Heart left ventricle (tissue), 16 donors: ENCODE results near the gene KCTD21. TPM values are rescaled to one million over a fixed set of nuclear protein-coding genes. Genes with fewer than 3 reads are reported as not detected.
"Not testable (repeated sequence)": the region's sequence is repeated elsewhere in the genome, so short reads cannot be mapped to it uniquely, and the experiment has no call there.

ENCODE experiments used
- ATAC-seq, 4 donors: fragments of 200-7000 bp; cut with Tn5 transposase; one replicate each; pipeline ENCODE4 v1.9.1; 2020 to 2022; ENCODE audit warnings: moderate library complexity in 4 of 4, mild to moderate bottlenecking in 3 of 4, moderate number of reproducible peaks in 1 of 4
- DNase-seq, 5 donors: peaks; one replicate each; pipeline ENCODE4 v3.0.0-alpha.2; 2020
- H3K27ac ChIP-seq, 12 donors: fragments of 200-600 bp; sonication (generic) in 4 of 12; one replicate each; pipeline versions ENCODE4 v1.5.0 to v1.8.0; 2016 to 2022; ENCODE audit warnings: mild to moderate bottlenecking in 2 of 12
- H3K27me3 ChIP-seq, 9 donors: fragments of 200-600 bp; sonication (generic) in 2 of 9; one replicate each; pipeline versions ENCODE4 v1.5.1 to v1.8.0; 2016 to 2022; ENCODE audit warnings: mild to moderate bottlenecking in 3 of 9
- H3K36me3 ChIP-seq, 9 donors: fragments of 200-600 bp; sonication (generic) in 2 of 9; one replicate each; pipeline versions ENCODE4 v1.5.0 to v1.8.0; 2018 to 2022; ENCODE audit warnings: mild to moderate bottlenecking in 2 of 9
- H3K4me1 ChIP-seq, 12 donors: fragments of 200-600 bp; sonication (generic) in 4 of 12; one replicate each; pipeline versions ENCODE4 v1.5.0 to v1.8.0; 2016 to 2022; ENCODE audit warnings: mild to moderate bottlenecking in 3 of 12
- H3K4me3 ChIP-seq, 12 donors: fragments of 200-600 bp; sonication (generic) in 4 of 12; one replicate each; pipeline versions ENCODE4 v1.5.0 to v1.8.0; 2017 to 2022; ENCODE audit warnings: mild to moderate bottlenecking in 9 of 12, moderate library complexity in 4 of 12
- H3K9me3 ChIP-seq, 12 donors: fragments of 200-600 bp; sonication (generic) in 4 of 12; one replicate each; pipeline versions ENCODE4 v1.5.0 to v1.8.0; 2016 to 2022; ENCODE audit warnings: mild to moderate bottlenecking in 1 of 12
- POLR2A ChIP-seq, 2 donors: fragments of 450-650 bp; IDR thresholded peaks; one replicate each; pipeline ENCODE4 v1.6.1; 2017; ENCODE audit warnings: antibody characterized with exemption in 2 of 2, mild to moderate bottlenecking in 2 of 2, moderate library complexity in 2 of 2
- WGBS, 4 donors: extraction: QIAGEN DNeasy Blood & Tissue Kit in 2 of 4; methylation state at CpG; one replicate each; pipeline versions ENCODE4 v1.1.5 to v1.1.7; 2013 to 2018; 5-methylcytosine and 5-hydroxymethylcytosine counted together
- intact Hi-C, 10 donors: fragments of 100-400 bp; cut with DNase I; formaldehyde crosslinking; loops; one replicate each; pipeline versions ENCODE4 v1.11.1 to v1.14.2; 2022
- long read RNA-seq, 3 donors: library from polyadenylated mRNA; unstranded; transcript quantifications; one replicate each; pipeline ENCODE4 v2.0.0, GENCODE V29; 2020 to 2021
- polyA plus RNA-seq, 2 donors: library from polyadenylated mRNA; stranded (reverse); fragments of 200-250 nt; gene quantifications; one replicate each; pipeline ENCODE4 v1.2.3, GENCODE V29; 2013
- total RNA-seq, 9 donors: library from RNA; depleted of rRNA in 2 of 9; stranded (reverse); fragments of >200 nt in 2 of 9; fragmentation: NEBNext Ultra II Directional in 3 of 9; extraction: Animal tissue kit (Norgen Biotek cat#: 25700) in 3 of 9; gene quantifications; one replicate each; pipeline versions ENCODE4 v1.1.0 to v1.2.4, GENCODE V29; 2016 to 2023
- TF ChIP-seq, protein P1 (sequence below), 12 donors: fragments of 200-600 bp; sonication (generic) in 4 of 12; IDR thresholded peaks; one replicate each; pipeline versions ENCODE4 v1.5.0 to v1.8.0; 2018 to 2022; ENCODE audit warnings: antibody characterized with exemption in 12 of 12, mild to moderate bottlenecking in 5 of 12
- donor health status: ischemic (EF 13 %, LVEDD 7.1; RV severe dilation, severe dysfunction).
- donor health status: healthy with polysubstance abuse.
- donor health status: DM: no; HTN: yes; CAD: no.
- donor health status: DM: no; HTN: no; CAD: no.
- donor health status: ischemic (EF 25% LVEDD 6.9; RV normal size, moderate dysfunction).
- donor health status: ischemic (EF 25% LVEDD 5.7; RV mildly dilated, moderate dysfunction).
- donor health status: healthy.
- donor health status: DM: yes; HTN: yes; CAD: no.
- donor health status: ischemic (EF 35%, LVEDD 5.7; RV mildly dilated, moderate dysfunction).
- donor health status: nonischemic (EF 11% LVEDD 7.7; RV severe dilation, severe dysfunction).
- donor health status: DM: yes; HTN: yes; CAD: no.
- donor health status: PGD.
- donor health status: ischemic (EF 29% LVEDD 5.4; RV normal size, mild dysfunction).
- donor health status: nonischemic (EF 23%, LVEDD 6.1; RV moderate dilation, normal function).

KCTD21 gene, protein sequence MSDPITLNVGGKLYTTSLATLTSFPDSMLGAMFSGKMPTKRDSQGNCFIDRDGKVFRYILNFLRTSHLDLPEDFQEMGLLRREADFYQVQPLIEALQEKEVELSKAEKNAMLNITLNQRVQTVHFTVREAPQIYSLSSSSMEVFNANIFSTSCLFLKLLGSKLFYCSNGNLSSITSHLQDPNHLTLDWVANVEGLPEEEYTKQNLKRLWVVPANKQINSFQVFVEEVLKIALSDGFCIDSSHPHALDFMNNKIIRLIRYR
- total RNA-seq = 10 to 100 TPM in 1 of 9 donors, 1 to 10 TPM in 8; 5.6 to 10.9 (median 7.2) TPM
- polyA plus RNA-seq = 1 to 10 TPM; 3.4 to 8.3 TPM
- long read RNA-seq, donor 1, partial matches to known transcripts = 0 of 5 reads
- long read RNA-seq, donor 1, other reads (novel, unspliced or antisense) = 4 of 5 reads
- long read RNA-seq, donor 2, partial matches to known transcripts = 0 of 6 reads
- long read RNA-seq, donor 2, other reads (novel, unspliced or antisense) = 2 of 6 reads
- long read RNA-seq, donor 3, partial matches to known transcripts = 0 of 8 reads
- long read RNA-seq, donor 3, other reads (novel, unspliced or antisense) = 5 of 8 reads

DNA sequence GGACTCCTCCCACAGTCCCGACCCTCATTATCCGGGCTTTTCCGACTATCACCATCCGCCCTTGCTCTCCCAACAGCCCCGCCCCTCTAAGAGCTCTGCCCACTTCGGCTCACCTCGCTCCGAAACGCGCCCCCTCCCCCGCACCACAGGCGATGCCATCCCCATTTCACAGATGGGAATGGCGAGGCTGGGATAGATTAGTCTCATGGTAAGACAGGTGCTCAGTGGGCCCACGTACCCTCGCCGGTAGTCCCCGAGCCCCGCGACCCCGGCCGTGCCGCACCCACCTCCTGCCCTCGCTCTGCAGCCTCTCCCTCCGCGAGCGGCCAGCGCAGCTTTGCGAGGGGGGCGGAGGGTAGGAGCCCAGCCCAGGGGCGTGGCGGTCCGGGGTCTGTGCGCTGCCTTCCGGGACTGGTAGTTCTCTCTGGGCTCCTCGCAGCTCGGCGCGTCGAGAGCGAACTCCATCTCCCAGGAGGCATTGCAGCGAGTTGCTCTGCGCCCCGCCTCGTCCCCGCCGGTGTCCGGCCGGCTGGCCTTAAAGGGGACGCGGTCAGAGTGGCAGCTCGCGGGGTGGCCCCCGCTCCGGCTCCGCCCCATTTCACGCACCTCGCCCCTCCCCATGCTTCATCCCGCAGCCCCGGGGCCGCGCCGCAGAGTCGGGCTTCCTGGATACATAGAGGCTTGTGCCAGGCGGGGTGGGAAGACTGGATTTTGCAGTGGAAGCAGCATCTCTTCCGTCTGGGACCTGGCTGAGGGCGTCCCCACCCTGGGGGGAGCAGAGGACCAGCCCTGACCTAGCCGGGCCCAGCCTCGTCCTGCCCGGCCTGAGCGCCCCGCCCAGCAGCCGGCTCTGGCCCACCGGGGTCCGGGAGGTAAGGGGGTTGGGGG is at the start of gene KCTD21, which contains the start of gene USP35:
Gene KCTD21 (minus strand): TSS at position 341 of the 888 bp plus-strand sequence. CDS start 14,072 bp downstream, outside the sequence.
Gene USP35 (plus strand): TSS at position 634 of the 888 bp plus-strand sequence. CDS start 7,327 bp downstream, outside the sequence.
- H3K36me3 ChIP-seq = peaks cover 0 to 15% (median 0%) of the 10 kb centered on the region in 9 donors
- H3K9me3 ChIP-seq = no peaks in the 10 kb centered on the region
- ATAC-seq = peak; percentile 97 to 98 (median 98)
- peaks cover 2 to 53% (median 37%) of the 10 kb centered on the region in 12 donors for H3K4me1 ChIP-seq
- peak within 1 kb of the TSS; percentile 71 to 96 (median 88) for H3K4me3 ChIP-seq
- DNase-seq = peak; percentile 97 to 99 (median 99)
- no peaks in the 10 kb centered on the region for H3K27me3 ChIP-seq
- WGBS, 4 donors = 0 to 1% (median 1%) methylated on average over 28 to 74 of the region's 74 CpGs
- H3K27ac ChIP-seq = peak within 1 kb of the TSS in 11 of 12 donors; percentile 82 to 95 (median 89)
- TF ChIP-seq POLR2A (IDR thresholded peaks at IDR 0.05) = peak in 1 of 2 donors; percentile 83
- TF ChIP-seq, protein P1, sequence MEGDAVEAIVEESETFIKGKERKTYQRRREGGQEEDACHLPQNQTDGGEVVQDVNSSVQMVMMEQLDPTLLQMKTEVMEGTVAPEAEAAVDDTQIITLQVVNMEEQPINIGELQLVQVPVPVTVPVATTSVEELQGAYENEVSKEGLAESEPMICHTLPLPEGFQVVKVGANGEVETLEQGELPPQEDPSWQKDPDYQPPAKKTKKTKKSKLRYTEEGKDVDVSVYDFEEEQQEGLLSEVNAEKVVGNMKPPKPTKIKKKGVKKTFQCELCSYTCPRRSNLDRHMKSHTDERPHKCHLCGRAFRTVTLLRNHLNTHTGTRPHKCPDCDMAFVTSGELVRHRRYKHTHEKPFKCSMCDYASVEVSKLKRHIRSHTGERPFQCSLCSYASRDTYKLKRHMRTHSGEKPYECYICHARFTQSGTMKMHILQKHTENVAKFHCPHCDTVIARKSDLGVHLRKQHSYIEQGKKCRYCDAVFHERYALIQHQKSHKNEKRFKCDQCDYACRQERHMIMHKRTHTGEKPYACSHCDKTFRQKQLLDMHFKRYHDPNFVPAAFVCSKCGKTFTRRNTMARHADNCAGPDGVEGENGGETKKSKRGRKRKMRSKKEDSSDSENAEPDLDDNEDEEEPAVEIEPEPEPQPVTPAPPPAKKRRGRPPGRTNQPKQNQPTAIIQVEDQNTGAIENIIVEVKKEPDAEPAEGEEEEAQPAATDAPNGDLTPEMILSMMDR (IDR thresholded peaks at IDR 0.05) = no peak
- intact Hi-C loops = loop anchor here in 7 of 10 donors (1.0 to 10.0 kb wide), 8 partner anchors 19 to 229 kb away; partner anchors contain the start of genes ALG8 (in 4 of the 7), GAB2 (in 1 of the 7) and NDUFC2 (in 1 of the 7)

DNA sequence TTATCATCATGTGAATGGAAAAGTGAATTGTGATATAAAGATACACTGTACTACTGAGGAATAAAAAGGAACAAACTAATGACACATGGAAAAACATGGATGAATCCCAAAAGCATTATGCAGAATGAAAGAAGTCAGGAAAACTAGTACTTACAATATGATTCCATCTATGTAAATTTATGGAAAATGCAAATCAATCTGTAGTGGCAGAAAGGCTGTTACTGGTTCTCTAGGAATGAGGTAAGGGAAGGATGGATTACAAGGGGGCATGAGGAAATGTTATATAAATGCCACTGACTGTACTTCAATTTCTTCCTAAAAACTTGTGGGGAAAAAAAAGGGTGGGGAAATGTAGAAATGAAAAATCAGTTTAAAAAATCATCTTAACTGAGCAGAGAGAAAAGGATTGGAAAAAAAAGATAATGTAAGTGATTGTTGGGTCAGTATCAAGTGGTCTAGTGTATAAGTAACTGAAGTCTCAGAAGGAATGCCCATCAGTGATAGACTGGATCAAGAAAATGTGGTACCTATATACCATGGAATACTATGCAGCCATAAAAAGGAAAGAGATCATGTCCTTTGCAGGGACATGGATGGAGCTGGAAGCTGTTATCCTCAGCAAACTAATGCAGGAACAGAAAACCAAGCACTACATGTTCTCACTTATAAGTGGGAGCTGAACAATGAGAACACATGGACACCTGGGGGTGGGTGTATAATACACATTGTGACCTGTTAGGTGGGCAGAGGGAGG is 49.0 kb upstream of the KCTD21 start:
- no peak for TF ChIP-seq POLR2A (IDR thresholded peaks at IDR 0.05)
- TF ChIP-seq, protein P1 (IDR thresholded peaks at IDR 0.05) = no peak
- Histone ChIP-seq H3K4me3 (no peak overlapping the region), H3K9me3 (peaks cover 0 to 20% (median 7%) of the 10 kb centered on the region in 12 donors), H3K36me3 (peaks cover 0 to 8% (median 0%) of the 10 kb centered on the region in 9 donors), H3K27me3 (no peaks in the 10 kb centered on the region), H3K4me1 (peaks cover 0 to 18% (median 4%) of the 10 kb centered on the region in 12 donors), H3K27ac (no peak overlapping the region)
- intact Hi-C loops = loop anchor here in 1 of 10 donors (10.0 kb wide), 1 partner anchor 57 kb away; no protein-coding TSS in a partner anchor
- ATAC-seq (no peak), DNase-seq (no peak)

DNA sequence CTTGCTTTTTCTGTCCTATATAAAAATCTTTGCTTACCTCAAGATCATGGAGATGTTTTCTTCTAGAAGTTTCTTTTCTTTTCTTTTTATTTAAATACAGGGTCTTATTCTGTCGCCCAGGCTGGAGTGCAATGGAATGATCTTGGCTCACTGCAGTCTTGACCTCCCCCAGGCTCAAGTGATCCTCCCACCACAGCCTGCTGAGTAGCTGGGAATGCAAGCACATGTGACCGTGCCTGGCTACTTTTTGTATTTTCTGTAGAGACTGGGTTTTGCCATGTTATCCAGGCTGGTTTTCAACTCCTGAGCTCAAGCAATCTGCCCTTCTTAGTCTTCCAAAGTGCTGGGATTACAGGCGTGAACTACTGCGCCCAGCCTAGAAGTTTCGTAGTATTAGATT is 45.6 kb upstream of the KCTD21 start:
- Histone ChIP-seq H3K4me3 (no peak overlapping the region), H3K4me1 (peaks cover 0 to 40% (median 23%) of the 10 kb centered on the region in 12 donors), H3K9me3 (peaks cover 0 to 5% (median 0%) of the 10 kb centered on the region in 12 donors), H3K27me3 (no peaks in the 10 kb centered on the region), H3K27ac (no peak overlapping the region), H3K36me3 (no peaks in the 10 kb centered on the region)
- no peak for TF ChIP-seq POLR2A (IDR thresholded peaks at IDR 0.05)
- TF ChIP-seq, protein P1 (IDR thresholded peaks at IDR 0.05) = no peak
- DNase-seq (no peak), ATAC-seq (no peak)
- WGBS, 4 donors = 80 to 95% (median 85%) methylated on average over 5 of the region's 5 CpGs
- intact Hi-C loops = loop anchor here in 2 of 10 donors (5.0 to 10.0 kb wide), 2 partner anchors 61 to 183 kb away; partner anchors contain the start of gene GAB2 (in 1 of the 2)

DNA sequence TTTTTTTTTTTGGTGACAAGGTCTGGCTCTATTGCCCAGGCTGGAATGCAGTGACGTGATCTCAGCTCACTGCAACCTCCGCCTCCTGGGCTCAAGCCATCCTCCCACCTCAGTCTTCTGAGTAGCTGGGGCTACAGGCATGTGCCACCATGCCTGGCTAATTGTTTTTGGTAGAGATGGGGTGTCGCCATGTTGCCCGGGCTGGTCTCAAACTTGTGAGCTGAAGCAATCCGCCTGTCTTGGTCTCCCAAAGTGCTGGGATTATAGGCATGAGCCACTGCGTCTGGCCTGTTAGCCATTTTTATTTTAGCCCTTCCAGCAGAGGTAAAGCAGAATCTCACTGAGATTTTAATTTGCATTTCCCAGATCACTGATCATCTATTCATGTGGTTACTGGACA is 44.6 kb upstream of the KCTD21 start:
- H3K36me3 ChIP-seq, H3K27ac ChIP-seq, H3K4me3 ChIP-seq, DNase-seq, H3K27me3 ChIP-seq, H3K9me3 ChIP-seq: not testable (repeated sequence)
- H3K4me1 ChIP-seq = peaks cover 0 to 41% (median 24%) of the 10 kb centered on the region in 12 donors
- WGBS, 4 donors = 75 to 86% (median 86%) methylated on average over 6 of the region's 6 CpGs
- peak in 1 of 4 donors; percentile 7 for ATAC-seq
- intact Hi-C loops = loop anchor here in 2 of 10 donors (5.0 to 10.0 kb wide), 2 partner anchors 62 to 184 kb away; partner anchors contain the start of gene GAB2 (in 1 of the 2)
